Activated naive CD4-positive, alpha-beta T cell treated with anti-CD3 and anti-CD28 coated beads, Interleukin-2, amount 10 ng/mL, durations not matched to agents 7 days and 5 days (primary cell): ENCODE data around the gene GMDS.

Source experiments
- CTCF ChIA-PET: fragments of 350-600 bp; sonication (Branson Sonifier 250); formaldehyde crosslinking; loops from one replicate; lab custom pipeline; 2021; ENCODE audit warnings: antibody characterized with exemption; lab: Charles Lee
- DNase-seq: peaks from one replicate; pipeline ENCODE4 v3.0.0-alpha.2; 2020
- H3K27ac Mint-ChIP-seq: one replicate; pipeline ENCODE4 v1.8.0; 2021; ENCODE audit warnings: mild to moderate bottlenecking, moderate library complexity, mixed read lengths
- H3K27me3 Mint-ChIP-seq: one replicate; pipeline ENCODE4 v1.8.0; 2021; ENCODE audit warnings: mild to moderate bottlenecking, mixed read lengths
- H3K36me3 Mint-ChIP-seq: one replicate; pipeline ENCODE4 v1.8.0; 2021; ENCODE audit warnings: mixed read lengths
- H3K4me1 Mint-ChIP-seq: one replicate; pipeline ENCODE4 v1.8.0; 2021; ENCODE audit warnings: mixed read lengths
- H3K4me3 Mint-ChIP-seq: one replicate; pipeline ENCODE4 v1.8.0; 2021; ENCODE audit warnings: mild to moderate bottlenecking, moderate library complexity, mixed read lengths
- H3K9me3 Mint-ChIP-seq: one replicate; pipeline ENCODE4 v1.8.0; 2021; ENCODE audit warnings: mixed read lengths

GMDS gene

DNA sequence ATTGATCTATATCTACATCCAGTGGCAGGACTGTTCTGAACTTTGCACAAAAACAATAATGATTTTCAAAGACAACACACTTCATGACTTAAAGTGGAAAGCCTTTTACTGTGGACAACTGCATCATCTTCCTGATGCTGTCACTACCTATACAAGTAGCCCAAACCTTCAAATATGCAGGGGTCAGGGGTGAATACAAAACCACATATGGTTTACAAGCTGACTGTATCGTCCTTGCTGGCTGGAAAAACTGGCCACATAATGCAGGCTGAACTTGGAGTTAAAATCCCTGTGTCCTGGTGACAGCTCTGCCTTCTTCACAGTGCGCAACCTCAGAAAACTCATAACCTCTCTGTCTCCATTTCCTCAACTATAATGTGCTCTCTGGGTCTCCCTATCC lies 128.9 kb downstream of the GMDS start:
- CTCF ChIA-PET, result no interaction called here
- Mint-ChIP-seq H3K27ac (no peak overlapping the region), H3K9me3 (no peaks in the 10 kb centered on the region), H3K27me3 (no peaks in the 10 kb centered on the region), H3K4me1 (peaks cover 4% of the 10 kb centered on the region), H3K4me3 (no peak overlapping the region), H3K36me3 (peaks cover 12% of the 10 kb centered on the region)
- DNase-seq, result no peak

DNA sequence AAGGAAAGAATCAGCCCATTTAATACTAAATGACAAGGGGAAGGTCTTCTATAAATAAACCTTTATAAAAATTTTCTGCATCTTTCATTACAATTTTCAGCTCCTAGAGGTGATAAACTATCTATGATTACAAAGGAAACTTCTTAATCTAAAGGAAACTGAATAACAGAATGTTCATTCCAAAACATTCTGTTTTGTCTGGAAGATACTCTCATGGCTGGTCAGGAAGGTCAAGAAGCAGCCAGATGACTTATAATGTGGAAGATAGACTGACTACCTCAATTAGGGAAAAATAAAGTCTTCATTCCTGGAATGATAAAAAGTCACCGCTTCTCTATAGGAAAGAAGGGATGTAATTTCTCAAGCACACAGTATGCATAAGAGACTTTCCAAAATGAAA lies 131.3 kb downstream of the GMDS start:
- H3K9me3 Mint-ChIP-seq, result no peaks in the 10 kb centered on the region
- H3K4me3 Mint-ChIP-seq, result no peak overlapping the region
- CTCF ChIA-PET, result interaction anchor here (0.6 kb wide), 1 partner anchor 81 kb away, joined by 3 read pairs; no protein-coding TSS in a partner anchor
- peaks cover 16% of the 10 kb centered on the region for H3K4me1 Mint-ChIP-seq
- no peaks in the 10 kb centered on the region for H3K27me3 Mint-ChIP-seq
- no peak for DNase-seq
- H3K36me3 Mint-ChIP-seq, result peaks cover 13% of the 10 kb centered on the region
- no peak overlapping the region for H3K27ac Mint-ChIP-seq

DNA sequence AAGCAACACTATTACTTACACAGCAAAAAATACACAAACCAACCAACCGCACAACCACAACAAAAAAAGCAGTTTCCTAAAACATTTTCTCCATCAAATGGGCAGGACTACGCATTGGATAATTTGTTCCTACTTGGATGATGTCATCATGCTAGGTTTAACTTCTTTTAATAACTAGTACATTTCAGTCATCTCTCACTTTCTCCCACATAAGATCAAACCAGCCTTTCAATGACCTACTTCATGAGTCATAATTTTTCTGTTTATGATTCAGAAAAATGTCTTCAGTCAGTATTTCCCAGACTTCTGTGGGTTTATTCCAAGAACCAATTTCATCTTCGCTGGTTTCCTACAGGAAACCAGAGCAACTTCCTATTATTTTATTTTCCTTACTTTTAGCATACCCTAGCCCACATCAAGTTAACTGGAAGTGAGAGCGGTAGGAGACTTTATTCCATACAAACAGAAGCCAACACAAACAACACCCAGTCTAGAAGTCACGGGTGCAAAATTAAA lies 134.2 kb downstream of the GMDS start:
- CTCF ChIA-PET, result no interaction called here
- no peaks in the 10 kb centered on the region for H3K27me3 Mint-ChIP-seq
- H3K4me1 Mint-ChIP-seq, result peaks cover 16% of the 10 kb centered on the region
- no peaks in the 10 kb centered on the region for H3K9me3 Mint-ChIP-seq
- no peak overlapping the region for H3K27ac Mint-ChIP-seq
- H3K4me3 Mint-ChIP-seq, result peak overlapping the region; percentile 43
- H3K36me3 Mint-ChIP-seq, result peaks cover 12% of the 10 kb centered on the region
- no peak for DNase-seq

- no peaks in the 10 kb centered on the region for H3K9me3 Mint-ChIP-seq
- CTCF ChIA-PET, result no interaction called here
- peaks cover 12% of the 10 kb centered on the region for H3K36me3 Mint-ChIP-seq
- H3K27ac Mint-ChIP-seq, result no peak overlapping the region
- peaks cover 16% of the 10 kb centered on the region for H3K4me1 Mint-ChIP-seq
- DNase-seq, result no peak
- peak overlapping the region; percentile 43 for H3K4me3 Mint-ChIP-seq
- H3K27me3 Mint-ChIP-seq, result no peaks in the 10 kb centered on the region
Measured at GRCh38 chr6:2110504-2110903, 134.9 kb downstream of the GMDS start.

DNA sequence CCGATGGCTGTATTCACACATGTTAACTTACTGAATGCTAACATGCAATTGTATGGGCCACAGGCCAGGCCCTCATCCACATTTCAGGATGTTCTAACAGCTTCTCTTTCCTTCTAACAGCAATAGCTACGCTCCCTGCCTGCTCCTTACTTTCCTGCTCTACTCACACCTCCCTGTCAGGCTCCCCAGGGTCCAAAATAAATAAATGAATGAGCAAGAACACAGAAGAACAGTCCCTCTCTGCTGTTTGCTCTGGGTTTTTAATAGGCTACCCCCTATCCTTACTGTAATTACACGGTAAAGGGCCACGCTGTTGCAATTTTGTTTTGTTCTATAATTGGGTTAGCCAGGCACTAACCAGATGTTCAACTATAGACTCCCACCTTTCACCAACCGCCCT lies 135.6 kb downstream of the GMDS start:
- Mint-ChIP-seq H3K9me3 (no peaks in the 10 kb centered on the region), H3K27ac (no peak overlapping the region), H3K4me3 (no peak overlapping the region), H3K27me3 (no peaks in the 10 kb centered on the region), H3K4me1 (peaks cover 16% of the 10 kb centered on the region), H3K36me3 (peaks cover 9% of the 10 kb centered on the region)
- CTCF ChIA-PET, result no interaction called here
- DNase-seq, result no peak

DNA sequence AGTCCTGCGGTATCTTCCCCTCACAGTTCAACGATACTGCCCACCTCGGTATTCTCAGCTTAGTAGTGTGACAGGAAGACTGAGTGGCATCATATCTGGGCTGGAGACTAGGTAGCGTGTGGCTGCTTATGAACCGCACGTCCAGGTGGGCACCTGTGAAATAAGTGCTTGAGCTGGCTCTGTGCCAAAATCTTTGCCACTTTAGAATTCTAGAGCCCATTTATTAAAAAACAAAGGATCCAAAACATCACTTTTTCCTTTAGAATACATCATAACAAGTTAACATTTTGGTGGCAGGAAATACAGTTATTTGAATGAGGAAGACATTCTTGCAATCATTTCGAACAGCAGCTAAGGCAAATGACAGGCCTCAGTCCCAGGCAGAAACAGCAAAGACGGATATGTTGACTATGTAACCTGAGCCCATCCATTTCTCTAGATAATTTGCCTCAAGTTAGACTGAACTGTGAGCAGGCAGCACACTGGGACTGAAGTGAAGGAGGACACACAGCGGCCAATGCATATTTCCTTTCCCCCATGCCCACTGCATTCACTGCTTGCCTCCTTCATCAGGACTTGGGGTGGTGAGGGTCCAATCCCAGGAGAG lies 136.6 kb downstream of the GMDS start:
- no peak overlapping the region for H3K4me3 Mint-ChIP-seq
- peaks cover 4% of the 10 kb centered on the region for H3K36me3 Mint-ChIP-seq
- no peaks in the 10 kb centered on the region for H3K27me3 Mint-ChIP-seq
- H3K4me1 Mint-ChIP-seq, result peaks cover 16% of the 10 kb centered on the region
- no peak for DNase-seq
- H3K27ac Mint-ChIP-seq, result no peak overlapping the region
- CTCF ChIA-PET, result no interaction called here
- no peaks in the 10 kb centered on the region for H3K9me3 Mint-ChIP-seq

DNA sequence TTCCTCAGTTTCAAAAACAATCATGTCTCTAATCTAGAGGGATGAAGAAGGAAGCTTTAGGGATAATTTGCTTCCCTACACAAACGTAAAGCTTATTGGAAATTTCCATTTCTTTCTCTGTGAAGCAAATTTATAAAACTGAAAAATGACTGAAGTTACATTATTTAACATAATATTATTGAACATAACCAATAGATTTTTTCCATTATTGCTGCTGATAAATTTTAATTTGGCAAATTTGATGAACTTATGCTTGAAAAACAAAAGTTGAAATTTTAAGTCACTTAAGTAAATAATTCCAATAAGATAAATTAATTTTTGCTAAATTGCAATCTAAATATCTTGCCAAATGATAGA lies 140.9 kb downstream of the GMDS start:
- no peaks in the 10 kb centered on the region for H3K36me3 Mint-ChIP-seq
- DNase-seq, result no peak
- H3K4me3 Mint-ChIP-seq, result no peak overlapping the region
- H3K27ac Mint-ChIP-seq, result no peak overlapping the region
- H3K9me3 Mint-ChIP-seq, result no peaks in the 10 kb centered on the region
- H3K4me1 Mint-ChIP-seq, result no peaks in the 10 kb centered on the region
- H3K27me3 Mint-ChIP-seq, result no peaks in the 10 kb centered on the region
- CTCF ChIA-PET, result interaction anchor here (0.7 to 1.9 kb wide), 14 partner anchors 9 to 559 kb away, joined by 3 to 8 read pairs (median 4); no protein-coding TSS in a partner anchor

- Mint-ChIP-seq H3K9me3 (no peaks in the 10 kb centered on the region), H3K27me3 (no peaks in the 10 kb centered on the region), H3K4me1 (no peaks in the 10 kb centered on the region), H3K27ac (no peak overlapping the region), H3K4me3 (no peak overlapping the region), H3K36me3 (no peaks in the 10 kb centered on the region)
- CTCF ChIA-PET, result interaction anchor here (0.7 to 1.9 kb wide), 15 partner anchors 9 to 559 kb away, joined by 3 to 8 read pairs (median 4); no protein-coding TSS in a partner anchor
- DNase-seq, result no peak
Measured at GRCh38 chr6:2103765-2104523, 141.5 kb downstream of the GMDS start.

GRCh38 chr6:2102966-2103365 lies 142.4 kb downstream of the GMDS start:
- Mint-ChIP-seq H3K27me3 (no peaks in the 10 kb centered on the region), H3K4me3 (no peak overlapping the region), H3K36me3 (no peaks in the 10 kb centered on the region), H3K4me1 (no peaks in the 10 kb centered on the region), H3K9me3 (no peaks in the 10 kb centered on the region), H3K27ac (no peak overlapping the region)
- CTCF ChIA-PET, result interaction anchor here (1.9 kb wide), 1 partner anchor 505 kb away, joined by 7 read pairs; no protein-coding TSS in a partner anchor
- no peak for DNase-seq

DNA sequence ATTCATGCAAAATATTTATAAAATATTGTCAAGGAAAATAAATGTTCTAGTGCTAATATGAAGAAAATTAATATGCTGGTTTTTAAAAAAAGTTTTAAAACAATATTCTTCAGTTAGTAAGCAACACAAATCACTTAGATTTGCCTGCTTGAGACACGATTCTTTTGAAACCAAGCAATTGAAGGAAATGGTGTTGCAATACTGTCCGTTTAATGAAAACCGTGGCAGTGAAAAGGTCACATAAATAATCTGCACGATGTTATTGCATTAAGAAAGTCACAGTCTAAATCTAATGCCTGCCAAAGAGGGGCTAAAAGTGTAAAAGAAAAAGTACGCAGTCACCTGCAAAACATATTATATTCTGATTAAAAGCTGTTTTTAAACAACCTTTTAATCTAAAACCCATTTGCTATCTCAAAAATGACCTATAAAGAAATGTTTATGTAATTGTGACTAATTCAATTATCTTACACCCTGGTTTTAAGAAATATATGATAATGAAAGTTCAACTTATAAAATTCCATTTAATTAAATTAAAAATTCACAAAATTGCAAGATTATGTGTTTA lies 143.0 kb downstream of the GMDS start:
- H3K9me3 Mint-ChIP-seq, result no peaks in the 10 kb centered on the region
- H3K27me3 Mint-ChIP-seq, result no peaks in the 10 kb centered on the region
- no peak overlapping the region for H3K27ac Mint-ChIP-seq
- H3K4me1 Mint-ChIP-seq, result no peaks in the 10 kb centered on the region
- no peak overlapping the region for H3K4me3 Mint-ChIP-seq
- no peaks in the 10 kb centered on the region for H3K36me3 Mint-ChIP-seq
- CTCF ChIA-PET, result no interaction called here
- no peak for DNase-seq

GRCh38 chr6:2101213-2101612 lies 144.2 kb downstream of the GMDS start:
- DNase-seq, result no peak
- Mint-ChIP-seq H3K27ac (no peak overlapping the region), H3K27me3 (no peaks in the 10 kb centered on the region), H3K4me1 (no peaks in the 10 kb centered on the region), H3K36me3 (no peaks in the 10 kb centered on the region), H3K9me3 (no peaks in the 10 kb centered on the region), H3K4me3 (no peak overlapping the region)
- CTCF ChIA-PET, result no interaction called here

DNA sequence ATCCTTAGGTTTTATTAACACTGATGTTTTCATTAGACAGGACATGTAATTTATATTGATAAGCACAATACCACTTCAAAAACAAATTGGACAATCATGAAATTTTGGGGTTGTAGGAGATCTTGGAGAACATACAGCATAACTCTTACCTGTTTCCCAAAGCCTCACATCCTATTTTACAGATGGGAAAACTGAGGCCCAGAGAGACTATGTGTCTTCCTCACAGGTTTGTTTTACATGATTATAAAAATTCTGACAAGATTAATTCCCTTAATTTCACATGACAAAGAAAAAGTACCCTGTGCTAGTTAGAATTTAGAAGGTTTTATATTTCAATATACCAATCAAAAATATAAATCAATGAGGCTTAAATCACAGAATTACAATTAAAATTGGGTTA lies 145.5 kb downstream of the GMDS start:
- DNase-seq, result no peak
- CTCF ChIA-PET, result no interaction called here
- Mint-ChIP-seq H3K4me3 (no peak overlapping the region), H3K27ac (no peak overlapping the region), H3K9me3 (no peaks in the 10 kb centered on the region), H3K27me3 (no peaks in the 10 kb centered on the region), H3K4me1 (no peaks in the 10 kb centered on the region), H3K36me3 (no peaks in the 10 kb centered on the region)

DNA sequence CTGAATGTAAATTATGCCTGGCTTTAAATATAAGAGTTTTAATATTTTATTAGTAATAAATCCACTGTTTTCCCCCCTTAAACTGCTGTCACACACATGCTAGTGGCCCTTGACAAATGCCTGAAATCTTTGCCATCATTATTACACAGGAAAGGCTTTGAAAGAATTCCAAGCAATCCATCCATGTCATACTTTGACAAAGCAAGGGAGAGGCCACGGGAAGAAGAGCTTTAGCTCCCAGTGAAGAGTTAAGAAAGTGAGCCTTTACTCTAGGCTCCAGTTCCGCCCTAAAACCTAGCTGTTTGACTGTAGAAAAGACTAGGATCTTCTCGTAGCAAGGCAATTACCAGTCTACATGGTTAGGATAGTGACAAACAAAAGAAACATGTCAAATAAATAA lies 147.9 kb downstream of the GMDS start:
- no peaks in the 10 kb centered on the region for H3K4me1 Mint-ChIP-seq
- no peaks in the 10 kb centered on the region for H3K9me3 Mint-ChIP-seq
- H3K36me3 Mint-ChIP-seq, result no peaks in the 10 kb centered on the region
- H3K27me3 Mint-ChIP-seq, result no peaks in the 10 kb centered on the region
- DNase-seq, result no peak
- CTCF ChIA-PET, result no interaction called here
- no peak overlapping the region for H3K27ac Mint-ChIP-seq
- H3K4me3 Mint-ChIP-seq, result no peak overlapping the region

DNA sequence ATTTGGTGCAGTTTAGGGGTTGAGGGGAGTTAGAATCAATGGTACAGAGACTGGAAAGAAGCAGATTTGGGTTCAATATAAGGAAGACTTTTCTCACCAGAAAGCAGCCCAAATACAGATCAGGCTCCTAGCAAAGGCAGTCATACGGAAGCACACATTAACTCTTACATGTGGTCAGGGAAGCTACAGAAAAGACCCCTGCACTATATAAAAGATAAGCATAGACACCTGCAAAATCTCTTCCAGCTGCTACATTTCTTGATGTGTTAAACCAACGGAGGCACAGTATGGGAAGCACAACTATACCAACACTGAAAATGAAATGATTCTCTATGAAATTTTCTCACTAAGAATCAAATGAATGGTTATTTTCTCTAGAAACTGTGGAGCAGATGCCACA lies 150.8 kb downstream of the GMDS start:
- Mint-ChIP-seq H3K9me3 (no peaks in the 10 kb centered on the region), H3K4me1 (no peaks in the 10 kb centered on the region), H3K36me3 (no peaks in the 10 kb centered on the region), H3K4me3 (no peak overlapping the region), H3K27ac (no peak overlapping the region), H3K27me3 (no peaks in the 10 kb centered on the region)
- CTCF ChIA-PET, result interaction anchor here (0.6 kb wide), 1 partner anchor 88 kb away, joined by 3 read pairs; no protein-coding TSS in a partner anchor
- DNase-seq, result no peak
